Neural cell (in vitro differentiated cells): Measurements from ENCODE around the gene JKAMP.

Experiments
- EZH2 ChIP-seq: fragments of 200-600, 300-800 bp; shearing (Covaris generic), sonication (generic); IDR thresholded peaks from 2 replicates; pipeline ENCODE4 v1.6.1; 2014; ENCODE audit warnings: antibody characterized with exemption, low read length, borderline replicate concordance, mild to moderate bottlenecking; ENCODE audit not compliant: insufficient read depth, poor library complexity, severe bottlenecking
- TF ChIP-seq, protein P1 (sequence below): fragments of 450-650 bp; IDR thresholded peaks from 2 replicates; pipeline ENCODE4 v1.5.1; 2014; ENCODE audit warnings: antibody characterized with exemption, mild to moderate bottlenecking, moderate library complexity; ENCODE audit not compliant: poor library complexity, severe bottlenecking

DNA sequence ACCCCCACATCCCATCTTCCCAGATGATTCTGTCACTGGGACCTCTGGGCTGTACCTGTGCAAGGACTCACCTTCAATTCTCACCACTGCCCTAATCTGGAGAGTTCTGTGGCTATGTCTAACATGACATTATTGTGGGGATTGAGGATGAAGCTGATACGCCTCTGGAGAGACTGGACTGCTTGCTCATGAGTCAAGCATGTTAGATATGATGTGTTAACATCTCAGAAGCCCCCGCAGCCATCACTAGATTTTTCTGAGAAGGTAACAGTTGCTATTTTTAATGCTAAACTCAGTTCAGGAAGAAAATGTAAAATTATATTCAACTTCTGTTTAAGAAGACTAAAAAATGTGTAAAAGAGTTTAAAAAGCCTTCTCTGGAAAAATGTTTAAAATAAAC lies 25.7 kb downstream of the JKAMP start:
- TF ChIP-seq EZH2: no peak
- TF ChIP-seq, protein P1, sequence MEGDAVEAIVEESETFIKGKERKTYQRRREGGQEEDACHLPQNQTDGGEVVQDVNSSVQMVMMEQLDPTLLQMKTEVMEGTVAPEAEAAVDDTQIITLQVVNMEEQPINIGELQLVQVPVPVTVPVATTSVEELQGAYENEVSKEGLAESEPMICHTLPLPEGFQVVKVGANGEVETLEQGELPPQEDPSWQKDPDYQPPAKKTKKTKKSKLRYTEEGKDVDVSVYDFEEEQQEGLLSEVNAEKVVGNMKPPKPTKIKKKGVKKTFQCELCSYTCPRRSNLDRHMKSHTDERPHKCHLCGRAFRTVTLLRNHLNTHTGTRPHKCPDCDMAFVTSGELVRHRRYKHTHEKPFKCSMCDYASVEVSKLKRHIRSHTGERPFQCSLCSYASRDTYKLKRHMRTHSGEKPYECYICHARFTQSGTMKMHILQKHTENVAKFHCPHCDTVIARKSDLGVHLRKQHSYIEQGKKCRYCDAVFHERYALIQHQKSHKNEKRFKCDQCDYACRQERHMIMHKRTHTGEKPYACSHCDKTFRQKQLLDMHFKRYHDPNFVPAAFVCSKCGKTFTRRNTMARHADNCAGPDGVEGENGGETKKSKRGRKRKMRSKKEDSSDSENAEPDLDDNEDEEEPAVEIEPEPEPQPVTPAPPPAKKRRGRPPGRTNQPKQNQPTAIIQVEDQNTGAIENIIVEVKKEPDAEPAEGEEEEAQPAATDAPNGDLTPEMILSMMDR: no peak
